HepG2 (cell line): Measurements from ENCODE around the gene DUSP16. TPM values are rescaled to one million over a fixed set of nuclear protein-coding genes. Genes with fewer than 3 reads are reported as not detected.

Experiments used
- ATAC-seq: fragments of 200-7000 bp; cut with Tn5 transposase; 3 replicates; pipeline ENCODE4 v1.9.1; 2020; ENCODE audit warnings: mild to moderate bottlenecking, moderate library complexity
- BruUV-seq: library from RNA; stranded (reverse); fragments of 400-500 nt; replicated peaks from 2 replicates; lab custom pipeline; 2021; lab: Mats Ljungman, UMichigan
- CTCF ChIA-PET: fragments of 300-600 bp; formaldehyde crosslinking; extraction: SDS; loops from one replicate; lab custom pipeline; 2021; ENCODE audit warnings: low total read pairs, inconsistent platforms, low intra/inter-chr PET ratio; lab: Yijun Ruan, JAX
- POLR2A ChIA-PET: fragments of 350-600 bp; sonication (Branson Sonifier 250); formaldehyde crosslinking; loops from one replicate; lab custom pipeline; 2020; ENCODE audit warnings: antibody characterized with exemption, inconsistent platforms; lab: Yijun Ruan, JAX
- DNase-seq: peaks from one replicate; pipeline ENCODE4 v3.0.0-alpha.2; 2015; ENCODE audit warnings: low spot score
- FAIRE-seq: peaks from 3 replicates; lab custom pipeline; 2011; peaks lifted over from hg19 to GRCh38; lab: Jason Lieb, UNC
- H2AFZ ChIP-seq: one replicate; pipeline ENCODE4 v1.6.1; 2011; ENCODE audit warnings: low read length, inconsistent platforms
- H3K27ac ChIP-seq: fragments of 300-600 bp; 3 replicates; pipeline ENCODE4 v1.8.0; 2011; ENCODE audit warnings: mixed run types, mild to moderate bottlenecking, mixed read lengths, low read length, inconsistent platforms; ENCODE audit not compliant: insufficient read depth; ENCODE audit errors: extremely low read length
- H3K27me3 ChIP-seq, 2 experiments: fragments of 200-600 bp in 1 of 2; 2 replicates in 1 of 2; 3 replicates in 1 of 2; pipeline versions ENCODE4 v1.6.0 to v1.8.0; 2011; ENCODE audit warnings: low read length in 2 of 2, mild to moderate bottlenecking in 2 of 2, moderate library complexity in 2 of 2, inconsistent platforms in 1 of 2; ENCODE audit not compliant: insufficient read depth in 2 of 2, control insufficient read depth in 1 of 2
- H3K36me3 ChIP-seq, 2 experiments: fragments of 200-600 bp in 1 of 2; replicated peaks in 1 of 2; 2 replicates in 1 of 2; 3 replicates in 1 of 2; pipeline versions ENCODE4 v1.5.1 to v1.8.0; 2011; ENCODE audit warnings: low read length in 2 of 2, inconsistent platforms in 1 of 2; ENCODE audit not compliant: insufficient read depth in 2 of 2, control insufficient read depth in 1 of 2
- H3K4me1 ChIP-seq: 2 replicates; pipeline ENCODE4 v1.5.1; 2012; ENCODE audit warnings: low read length, inconsistent platforms; ENCODE audit not compliant: insufficient read depth
- H3K4me2 ChIP-seq: 2 replicates; pipeline ENCODE4 v1.6.0; 2011; ENCODE audit warnings: low read depth, low read length, inconsistent platforms
- H3K4me3 ChIP-seq, 3 experiments: fragments of 200-600 bp in 1 of 3; sonication (generic), shearing (Covaris generic) in 1 of 3; replicated peaks in 1 of 3; 2 replicates each; pipeline ENCODE4 v1.5.1; 2011 to 2016; ENCODE audit warnings: low read length in 3 of 3, inconsistent platforms in 2 of 3, low read depth in 2 of 3, mild to moderate bottlenecking in 2 of 3, control low read depth in 1 of 3, mixed read lengths in 1 of 3; ENCODE audit not compliant: insufficient read depth in 1 of 3
- H3K79me2 ChIP-seq: one replicate; pipeline ENCODE4 v1.6.1; 2011; ENCODE audit warnings: low read length, inconsistent platforms; ENCODE audit not compliant: insufficient read depth
- H3K9ac ChIP-seq: 2 replicates; pipeline ENCODE4 v1.6.0; 2011; ENCODE audit warnings: mild to moderate bottlenecking, low read depth, low read length, inconsistent platforms; ENCODE audit not compliant: insufficient read depth
- H3K9me3 ChIP-seq: 2 replicates; pipeline ENCODE4 v1.5.1; 2012; ENCODE audit warnings: mild to moderate bottlenecking, low read length
- H4K20me1 ChIP-seq: 2 replicates; pipeline ENCODE4 v1.6.0; 2011; ENCODE audit warnings: inconsistent platforms, mild to moderate bottlenecking, low read length, moderate library complexity; ENCODE audit not compliant: insufficient read depth
- GZF1 ChIP-seq: sonication (generic); formaldehyde crosslinking; IDR thresholded peaks from 2 replicates; pipeline ENCODE4 v1.5.1; 2020; ENCODE audit warnings: mild to moderate bottlenecking, missing genetic modification reagents
- HNRNPUL1 ChIP-seq: fragments of 200-400 bp; formaldehyde crosslinking; IDR thresholded peaks from 2 replicates; pipeline ENCODE4 v1.6.1; 2017; ENCODE audit warnings: low read depth, mild to moderate bottlenecking, low read length, moderate library complexity
- KLF12 ChIP-seq: sonication (generic); formaldehyde crosslinking; IDR thresholded peaks from 2 replicates; pipeline ENCODE4 v1.4.0; 2020; ENCODE audit warnings: missing genetic modification reagents, borderline replicate concordance
- RFX5 ChIP-seq: IDR thresholded peaks from 2 replicates; pipeline ENCODE4 v1.6.1; 2011; ENCODE audit warnings: low read depth, low read length, improper control_type of control experiment
- SOX5 ChIP-seq: IDR thresholded peaks from 2 replicates; pipeline ENCODE4 v1.6.1; 2016; ENCODE audit warnings: borderline replicate concordance
- ZNF225 ChIP-seq: sonication (generic); formaldehyde crosslinking; IDR thresholded peaks from 2 replicates; pipeline ENCODE4 v1.4.0; 2020; ENCODE audit warnings: mild to moderate bottlenecking, missing genetic modification reagents
- ZNF878 ChIP-seq: sonication (generic); formaldehyde crosslinking; IDR thresholded peaks from 2 replicates; pipeline ENCODE4 v1.8.1; 2023; ENCODE audit warnings: mild to moderate bottlenecking, missing genetic modification reagents, moderate library complexity
- WGBS: methylation state at CpG from one replicate; pipeline ENCODE4 v1.1.6; 2017; ENCODE audit warnings: low lambda C conversion rate; 5-methylcytosine and 5-hydroxymethylcytosine counted together
- in situ Hi-C: cut with HindIII; loops from 2 replicates; pipeline ENCODE4 v1.10.0; 2017; ENCODE audit warnings: low pct_unique_long_range_greater_than_20kb; ENCODE audit not compliant: extremely low pct_ligation_motif_present
- intact Hi-C: fragments of 100-400 bp; cut with micrococcal nuclease; formaldehyde crosslinking; loops from one replicate; pipeline ENCODE4 v1.10.0; 2022; ENCODE audit not compliant: unreplicated experiment
- polyA plus RNA-seq, 8 experiments: library from polyadenylated mRNA; depleted of rRNA in 3 of 8; stranded (reverse) in 7 of 8; unstranded in 1 of 8; fragments of >200 nt; fragmentation: Illumina TruSeq in 4 of 8; extraction: Trizol in 4 of 8; gene quantifications; 2 replicates each; pipeline versions ENCODE4 v1.2.1 to v1.2.3, GENCODE V29; 2011 to 2016; ENCODE audit warnings: low read depth in 4 of 8, missing spikeins in 1 of 8, mixed read lengths in 1 of 8; ENCODE audit not compliant: insufficient read depth in 1 of 8
- total RNA-seq, 5 experiments: library from RNA; depleted of rRNA; stranded (reverse); fragments of >200 nt; fragmentation: Illumina TruSeq; extraction: Trizol; gene quantifications; 2 replicates each; pipeline ENCODE4 v1.2.3, GENCODE V29; 2016; ENCODE audit warnings: low read depth in 1 of 5
- TF ChIP-seq, protein P1 (sequence below): sonication (generic); formaldehyde crosslinking; IDR thresholded peaks from 2 replicates; pipeline ENCODE4 v1.8.0; 2022; ENCODE audit warnings: mild to moderate bottlenecking, missing genetic modification reagents; ENCODE audit not compliant: insufficient replicate concordance
- TF ChIP-seq, protein P2 (sequence below): sonication (generic); formaldehyde crosslinking; IDR thresholded peaks from 2 replicates; pipeline ENCODE4 v1.5.0; 2020; ENCODE audit warnings: missing genetic modification reagents
- TF ChIP-seq, protein P3 (sequence below): sonication (generic); formaldehyde crosslinking; IDR thresholded peaks from 2 replicates; pipeline ENCODE4 v1.4.0; 2020; ENCODE audit warnings: mild to moderate bottlenecking, missing genetic modification reagents
- TF ChIP-seq, protein P4 (sequence below): sonication (generic); formaldehyde crosslinking; conservative IDR thresholded peaks from 2 replicates; pipeline ENCODE4 v1.5.0; 2020; ENCODE audit warnings: missing genetic modification reagents
- TF ChIP-seq, protein P5 (sequence below): IDR thresholded peaks from 2 replicates; pipeline ENCODE4 v1.6.1; 2016; ENCODE audit warnings: low read depth, borderline replicate concordance

The DUSP16 gene
- total and polyA plus RNA-seq, 2 of the 13 experiments (the other 11 are each of a cell fraction or from before 2014, with no cell fraction given): 45.7 to 46.6 TPM

DNA sequence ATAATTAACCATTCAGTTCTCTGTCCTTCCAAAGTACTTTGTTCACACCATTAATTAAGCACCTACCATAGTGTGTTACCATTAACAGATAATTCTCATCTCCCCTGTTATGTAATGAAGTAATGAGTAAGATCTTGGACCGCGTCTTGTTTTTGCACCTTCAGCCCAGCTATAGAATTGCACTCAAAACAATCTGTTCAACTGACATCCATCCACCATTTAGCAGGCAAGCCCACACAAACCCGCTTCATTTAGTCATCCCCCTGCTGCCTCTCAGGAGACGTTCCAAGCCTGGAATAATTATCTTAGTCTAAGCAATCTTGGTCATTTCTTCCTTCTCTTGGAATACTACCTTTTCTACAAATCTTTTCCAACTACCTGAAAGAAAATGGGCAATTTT lies 74.4 kb downstream of the DUSP16 start:
- Histone ChIP-seq H3K4me1 (peaks cover 69% of the 10 kb centered on the region), H4K20me1 (no peaks in the 10 kb centered on the region), H3K9me3 (no peaks in the 10 kb centered on the region), H3K9ac (no peak overlapping the region), H3K4me2 (no peak overlapping the region), H3K79me2 (peaks cover 29% of the 10 kb centered on the region), H3K27ac (peak overlapping the region; percentile 70), H3K36me3 (peaks cover 10 to 46% of the 10 kb centered on the region in 2 experiments; a peak in 4 of 5 replicates), H2AFZ (no peak overlapping the region), H3K4me3 (no peak overlapping the region), H3K27me3 (no peaks in the 10 kb centered on the region)
- DNase-seq (no peak), ATAC-seq (no peak), FAIRE-seq (no peak)
- WGBS: over 99% methylated on average over 4 of the region's 4 CpGs
- intact Hi-C loops: loop anchor here (5.0 kb wide), 1 partner anchor 111 kb away; no protein-coding TSS in a partner anchor
- in situ Hi-C loops: no loop called here
- CTCF ChIA-PET: no interaction called here
- BruUV-seq: no TSS peak
- POLR2A ChIA-PET: interaction anchor here (1.9 kb wide), 1 partner anchor 85 kb away, joined by 4 read pairs; no protein-coding TSS in a partner anchor
- no peak for TF ChIP-seq ZNF878 (CRISPR knock-in tag)
- TF ChIP-seq, protein P1, sequence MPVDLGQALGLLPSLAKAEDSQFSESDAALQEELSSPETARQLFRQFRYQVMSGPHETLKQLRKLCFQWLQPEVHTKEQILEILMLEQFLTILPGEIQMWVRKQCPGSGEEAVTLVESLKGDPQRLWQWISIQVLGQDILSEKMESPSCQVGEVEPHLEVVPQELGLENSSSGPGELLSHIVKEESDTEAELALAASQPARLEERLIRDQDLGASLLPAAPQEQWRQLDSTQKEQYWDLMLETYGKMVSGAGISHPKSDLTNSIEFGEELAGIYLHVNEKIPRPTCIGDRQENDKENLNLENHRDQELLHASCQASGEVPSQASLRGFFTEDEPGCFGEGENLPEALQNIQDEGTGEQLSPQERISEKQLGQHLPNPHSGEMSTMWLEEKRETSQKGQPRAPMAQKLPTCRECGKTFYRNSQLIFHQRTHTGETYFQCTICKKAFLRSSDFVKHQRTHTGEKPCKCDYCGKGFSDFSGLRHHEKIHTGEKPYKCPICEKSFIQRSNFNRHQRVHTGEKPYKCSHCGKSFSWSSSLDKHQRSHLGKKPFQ (CRISPR knock-in tag): no peak
- TF ChIP-seq, protein P2, sequence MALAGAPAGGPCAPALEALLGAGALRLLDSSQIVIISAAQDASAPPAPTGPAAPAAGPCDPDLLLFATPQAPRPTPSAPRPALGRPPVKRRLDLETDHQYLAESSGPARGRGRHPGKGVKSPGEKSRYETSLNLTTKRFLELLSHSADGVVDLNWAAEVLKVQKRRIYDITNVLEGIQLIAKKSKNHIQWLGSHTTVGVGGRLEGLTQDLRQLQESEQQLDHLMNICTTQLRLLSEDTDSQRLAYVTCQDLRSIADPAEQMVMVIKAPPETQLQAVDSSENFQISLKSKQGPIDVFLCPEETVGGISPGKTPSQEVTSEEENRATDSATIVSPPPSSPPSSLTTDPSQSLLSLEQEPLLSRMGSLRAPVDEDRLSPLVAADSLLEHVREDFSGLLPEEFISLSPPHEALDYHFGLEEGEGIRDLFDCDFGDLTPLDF (CRISPR knock-in tag): no peak
- no peak for TF ChIP-seq KLF12
- no peak for TF ChIP-seq HNRNPUL1
- TF ChIP-seq, protein P3, sequence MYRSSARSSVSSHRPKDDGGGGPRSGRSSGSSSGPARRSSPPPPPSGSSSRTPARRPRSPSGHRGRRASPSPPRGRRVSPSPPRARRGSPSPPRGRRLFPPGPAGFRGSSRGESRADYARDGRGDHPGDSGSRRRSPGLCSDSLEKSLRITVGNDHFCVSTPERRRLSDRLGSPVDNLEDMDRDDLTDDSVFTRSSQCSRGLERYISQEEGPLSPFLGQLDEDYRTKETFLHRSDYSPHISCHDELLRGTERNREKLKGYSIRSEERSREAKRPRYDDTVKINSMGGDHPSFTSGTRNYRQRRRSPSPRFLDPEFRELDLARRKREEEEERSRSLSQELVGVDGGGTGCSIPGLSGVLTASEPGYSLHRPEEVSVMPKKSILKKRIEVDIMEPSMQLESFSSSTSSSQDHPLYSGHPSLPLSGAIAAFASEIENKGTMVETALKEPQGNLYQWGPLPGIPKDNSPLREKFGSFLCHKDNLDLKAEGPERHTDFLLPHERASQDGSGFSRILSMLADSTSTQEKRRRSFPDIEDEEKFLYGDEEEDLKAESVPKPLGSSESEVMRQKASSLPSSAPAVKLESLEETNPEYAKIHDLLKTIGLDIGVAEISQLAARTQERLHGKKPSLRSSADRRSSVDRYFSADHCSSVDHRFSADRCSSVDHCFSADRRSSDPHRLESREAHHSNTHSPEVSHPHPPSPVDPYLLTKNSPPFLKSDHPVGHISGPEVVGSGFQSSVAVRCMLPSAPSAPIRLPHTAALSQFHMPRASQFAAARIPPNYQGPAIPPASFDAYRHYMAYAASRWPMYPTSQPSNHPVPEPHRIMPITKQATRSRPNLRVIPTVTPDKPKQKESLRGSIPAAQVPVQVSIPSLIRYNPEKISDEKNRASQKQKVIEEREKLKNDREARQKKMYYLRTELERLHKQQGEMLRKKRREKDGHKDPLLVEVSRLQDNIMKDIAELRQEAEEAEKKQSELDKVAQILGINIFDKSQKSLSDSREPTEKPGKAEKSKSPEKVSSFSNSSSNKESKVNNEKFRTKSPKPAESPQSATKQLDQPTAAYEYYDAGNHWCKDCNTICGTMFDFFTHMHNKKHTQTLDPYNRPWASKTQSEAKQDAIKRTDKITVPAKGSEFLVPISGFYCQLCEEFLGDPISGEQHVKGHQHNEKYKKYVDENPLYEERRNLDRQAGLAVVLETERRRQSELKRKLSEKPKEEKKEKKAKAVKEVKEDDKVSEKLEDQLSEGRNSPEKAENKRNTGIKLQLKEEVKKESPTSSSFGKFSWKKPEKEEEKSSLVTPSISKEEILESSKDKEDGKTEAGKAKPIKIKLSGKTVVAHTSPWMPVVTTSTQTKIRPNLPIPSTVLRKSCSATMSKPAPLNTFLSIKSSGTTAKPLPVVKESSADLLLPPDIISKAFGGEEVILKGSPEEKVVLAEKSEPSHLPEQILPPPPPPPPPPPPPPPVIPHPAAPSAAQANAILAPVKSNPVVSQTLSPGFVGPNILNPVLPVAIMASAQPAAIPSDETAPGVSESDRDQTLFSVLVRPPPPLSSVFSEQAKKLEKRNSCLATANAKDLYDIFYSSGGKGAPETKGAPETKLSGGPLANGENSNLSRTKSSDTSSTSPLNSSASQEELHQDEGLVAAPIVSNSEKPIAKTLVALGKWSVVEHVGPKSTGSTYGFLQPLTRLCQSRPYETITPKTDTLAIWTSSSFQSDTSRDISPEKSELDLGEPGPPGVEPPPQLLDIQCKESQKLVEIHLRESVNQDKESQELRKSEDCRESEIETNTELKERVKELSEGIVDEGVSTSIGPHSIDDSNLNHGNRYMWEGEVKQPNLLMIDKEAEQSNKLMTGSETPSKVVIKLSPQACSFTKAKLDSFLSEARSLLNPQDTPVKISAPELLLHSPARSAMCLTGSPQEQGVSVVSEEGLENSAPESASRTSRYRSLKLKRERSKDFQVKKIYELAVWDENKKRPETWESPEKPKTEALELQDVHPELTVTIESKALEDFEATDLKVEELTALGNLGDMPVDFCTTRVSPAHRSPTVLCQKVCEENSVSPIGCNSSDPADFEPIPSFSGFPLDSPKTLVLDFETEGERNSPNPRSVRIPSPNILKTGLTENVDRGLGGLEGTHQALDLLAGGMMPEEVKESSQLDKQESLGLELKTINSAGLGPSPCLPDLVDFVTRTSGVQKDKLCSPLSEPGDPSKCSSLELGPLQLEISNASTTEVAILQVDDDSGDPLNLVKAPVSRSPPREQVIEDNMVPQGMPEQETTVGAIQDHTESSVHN (CRISPR knock-in tag): no peak
- TF ChIP-seq RFX5: no peak
- TF ChIP-seq, protein P4, sequence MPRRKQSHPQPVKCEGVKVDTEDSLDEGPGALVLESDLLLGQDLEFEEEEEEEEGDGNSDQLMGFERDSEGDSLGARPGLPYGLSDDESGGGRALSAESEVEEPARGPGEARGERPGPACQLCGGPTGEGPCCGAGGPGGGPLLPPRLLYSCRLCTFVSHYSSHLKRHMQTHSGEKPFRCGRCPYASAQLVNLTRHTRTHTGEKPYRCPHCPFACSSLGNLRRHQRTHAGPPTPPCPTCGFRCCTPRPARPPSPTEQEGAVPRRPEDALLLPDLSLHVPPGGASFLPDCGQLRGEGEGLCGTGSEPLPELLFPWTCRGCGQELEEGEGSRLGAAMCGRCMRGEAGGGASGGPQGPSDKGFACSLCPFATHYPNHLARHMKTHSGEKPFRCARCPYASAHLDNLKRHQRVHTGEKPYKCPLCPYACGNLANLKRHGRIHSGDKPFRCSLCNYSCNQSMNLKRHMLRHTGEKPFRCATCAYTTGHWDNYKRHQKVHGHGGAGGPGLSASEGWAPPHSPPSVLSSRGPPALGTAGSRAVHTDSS (CRISPR knock-in tag): no peak
- TF ChIP-seq, protein P5, sequence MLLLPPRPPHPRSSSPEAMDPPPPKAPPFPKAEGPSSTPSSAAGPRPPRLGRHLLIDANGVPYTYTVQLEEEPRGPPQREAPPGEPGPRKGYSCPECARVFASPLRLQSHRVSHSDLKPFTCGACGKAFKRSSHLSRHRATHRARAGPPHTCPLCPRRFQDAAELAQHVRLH (CRISPR knock-in tag): no peak
- TF ChIP-seq SOX5 (CRISPR knock-in tag): no peak
- TF ChIP-seq GZF1 (CRISPR knock-in tag): no peak
- no peak for TF ChIP-seq ZNF225 (CRISPR knock-in tag)
